Measurements from ENCODE around the gene YIF1B.
"Not testable (repeated sequence)": the region's sequence is repeated elsewhere in the genome, so short reads cannot be mapped to it uniquely, and the experiment has no call there.

Gene YIF1B

GRCh38 chr19:38270587-38271167 lies 45.1 kb downstream of the YIF1B start:
- DNase-seq, result no peak

- DNase-seq, result no peak
These were observed 47.2 kb downstream of the YIF1B start for GRCh38 chr19:38268539-38268938.

- DNase-seq, result no peak
These were observed 47.8 kb downstream of the YIF1B start for GRCh38 chr19:38267761-38268483.

- DNase-seq, result no peak
These were observed 48.7 kb downstream of the YIF1B start for GRCh38 chr19:38266981-38267597.

- DNase-seq, result no peak
These were observed 49.8 kb downstream of the YIF1B start for GRCh38 chr19:38265921-38266429.

GRCh38 chr19:38265213-38265861 lies 50.4 kb downstream of the YIF1B start:
- no peak for DNase-seq

- DNase-seq, result peak; percentile 71
These were observed 51.1 kb downstream of the YIF1B start, which contains the start of gene SPINT2 for GRCh38 chr19:38264486-38265212. SPINT2 (plus strand) TSS chr19:38264573; CDS start chr19:38264893, 320 bp downstream.

GRCh38 chr19:38263689-38264485 lies 51.9 kb downstream of the YIF1B start:
- DNase-seq, result peak; percentile 78

- DNase-seq, result no peak
These were observed 53.0 kb downstream of the YIF1B start for GRCh38 chr19:38262585-38263268.

GRCh38 chr19:38261942-38262341 lies 53.8 kb downstream of the YIF1B start:
- DNase-seq, result not testable (repeated sequence)

GRCh38 chr19:38255383-38256014 lies 60.2 kb downstream of the YIF1B start:
- no peak for DNase-seq

- no peak for DNase-seq
These were observed 62.0 kb downstream of the YIF1B start for GRCh38 chr19:38253788-38254187.

Measured in effector CD8-positive, alpha-beta T cell (primary cell).